K562 (cell line): Measurements from ENCODE around the gene MALAT1. TPM values are rescaled to one million over a fixed set of nuclear protein-coding genes. Genes with fewer than 3 reads are reported as not detected.
A peak's percentile ranks its signal among the peaks of the same experiment; 100 is the strongest.

Source experiments
- CC2D1A ChIP-seq: fragments of 450-650 bp; IDR thresholded peaks from 2 replicates; pipeline ENCODE4 v1.6.1; 2017; ENCODE audit warnings: mild to moderate bottlenecking
- DACH1 ChIP-seq: fragments of 450-650 bp; IDR thresholded peaks from 2 replicates; pipeline ENCODE4 v1.6.1; 2018; ENCODE audit not compliant: partially characterized antibody
- HDAC3 ChIP-seq: fragments of 450-650 bp; IDR thresholded peaks from 2 replicates; pipeline ENCODE4 v1.6.1; 2018; ENCODE audit warnings: borderline replicate concordance, mild to moderate bottlenecking, moderate library complexity; ENCODE audit not compliant: partially characterized antibody
- HNRNPL ChIP-seq: fragments of 200-400 bp; formaldehyde crosslinking; IDR thresholded peaks from 2 replicates; pipeline ENCODE4 v1.6.1; 2017; ENCODE audit warnings: low read depth, mild to moderate bottlenecking, low read length
- JUND ChIP-seq, 2 experiments: IDR thresholded peaks; 2 replicates in 1 of 2; 3 replicates in 1 of 2; pipeline ENCODE4 v1.6.1; 2011; ENCODE audit warnings: borderline replicate concordance in 2 of 2, low read depth in 2 of 2, low read length in 2 of 2, improper control_type of control experiment in 1 of 2, missing biosample characterization in 1 of 2, missing genetic modification characterization in 1 of 2, missing genetic modification reagents in 1 of 2
- L3MBTL2 ChIP-seq: fragments of 450-650 bp; IDR thresholded peaks from 2 replicates; pipeline ENCODE4 v1.6.1; 2016; ENCODE audit warnings: mild to moderate bottlenecking, moderate library complexity
- MTA1 ChIP-seq: fragments of 450-650 bp; IDR thresholded peaks from 2 replicates; pipeline ENCODE4 v1.6.1; 2017; ENCODE audit warnings: borderline replicate concordance
- RAD21 ChIP-seq, 2 experiments: fragments of 250-450 bp in 1 of 2; fragments of 450-650 bp in 1 of 2; sonication (Bioruptor Pico) in 1 of 2; formaldehyde crosslinking in 1 of 2; IDR thresholded peaks in 1 of 2; conservative IDR thresholded peaks in 1 of 2; 2 replicates each; pipeline versions ENCODE4 v1.4.0 to v1.8.0; 2020 to 2022; ENCODE audit warnings: mild to moderate bottlenecking in 2 of 2, moderate library complexity in 1 of 2
- STAT5A ChIP-seq: IDR thresholded peaks from 2 replicates; pipeline ENCODE4 v1.6.1; 2012; ENCODE audit warnings: low read length, inconsistent platforms, borderline replicate concordance
- ZBED1 ChIP-seq: IDR thresholded peaks from 2 replicates; pipeline ENCODE4 v1.6.1; 2014
- ZBTB5 ChIP-seq: fragments of 450-650 bp; IDR thresholded peaks from 2 replicates; pipeline ENCODE4 v1.6.1; 2017; ENCODE audit warnings: antibody characterized with exemption
- ZEB2 ChIP-seq: fragments of 450-650 bp; IDR thresholded peaks from 2 replicates; pipeline ENCODE4 v1.6.1; 2016
- ZNF277 ChIP-seq: fragments of 250-450 bp; sonication (Bioruptor Pico); IDR thresholded peaks from 2 replicates; pipeline ENCODE4 v1.8.0; 2022; ENCODE audit warnings: inconsistent platforms, mild to moderate bottlenecking, moderate library complexity, borderline replicate concordance
- ZNF324 ChIP-seq: fragments of 250-450 bp; sonication (Bioruptor Pico); IDR thresholded peaks from 2 replicates; pipeline ENCODE4 v1.4.0; 2020; ENCODE audit warnings: mild to moderate bottlenecking
- ZNF384 ChIP-seq: IDR thresholded peaks from 2 replicates; pipeline ENCODE4 v1.6.1; 2012; ENCODE audit warnings: low read depth, low read length, improper control_type of control experiment
- ZNF445 ChIP-seq: fragments of 250-450 bp; sonication (Bioruptor Pico); IDR thresholded peaks from 2 replicates; pipeline ENCODE4 v1.4.0; 2020; ENCODE audit warnings: low read depth, mild to moderate bottlenecking, moderate library complexity
- ZNF592 ChIP-seq: fragments of 450-650 bp; IDR thresholded peaks from 2 replicates; pipeline ENCODE4 v1.6.1; 2017; ENCODE audit warnings: antibody characterized with exemption, mild to moderate bottlenecking
- ZNF740 ChIP-seq, 3 experiments: fragments of 200-800 bp in 1 of 3; sonication (Bioruptor generic) in 1 of 3; sonication (generic) in 1 of 3; formaldehyde crosslinking in 1 of 3; IDR thresholded peaks; 2 replicates each; pipeline versions ENCODE4 v1.6.1 to v1.8.0; 2016 to 2022; ENCODE audit warnings: mild to moderate bottlenecking in 2 of 3, missing compliant biosample characterization in 2 of 3, missing genetic modification characterization in 2 of 3, missing genetic modification reagents in 1 of 3
- polyA plus RNA-seq, 8 experiments: library from polyadenylated mRNA; depleted of rRNA in 4 of 8; stranded (reverse) in 5 of 8; unstranded in 3 of 8; fragments of >200 nt; fragmentation: Nextera tagmentation in 2 of 8; fragmentation: Illumina TruSeq in 1 of 8; extraction: Ambion mirVana in 2 of 8; extraction: Trizol in 1 of 8; gene quantifications; 2 replicates each; pipeline versions ENCODE4 v1.2.1 to v1.2.3, GENCODE V29; 2011 to 2014; ENCODE audit warnings: inconsistent platforms in 1 of 8, missing spikeins in 1 of 8
- total RNA-seq, 7 experiments: library from RNA; depleted of rRNA in 6 of 7; stranded (reverse); fragments of >200 nt in 6 of 7; fragmentation: Illumina TruSeq in 2 of 7; extraction: Trizol in 2 of 7; gene quantifications; 2 replicates each; pipeline versions ENCODE4 v1.2.1 to v1.2.3, GENCODE V29; 2011 to 2021; ENCODE audit warnings: low replicate concordance in 1 of 7

MALAT1 gene
- total and polyA plus RNA-seq, 9 of the 15 experiments (the other 6 are each of a cell fraction or from before 2014, with no cell fraction given) = 363 to 8,715 (median 2,351) TPM

GRCh38 chr11:65492637-65493366 lies 6.0 kb upstream of the MALAT1 start (continued):
- TF ChIP-seq ZNF592 (peak; percentile 48; the same call in 1 of the 2 replicates), HNRNPL (no peak), ZBED1 (no peak), L3MBTL2 (peak; percentile 40; the same call in 1 of the 2 replicates), DACH1 (no peak), ZBTB5 (no peak), ZEB2 (peak; percentile 39; the same call in 1 of the 2 replicates), ZNF740 (CRISPR knock-in tag; IDR thresholded peaks at IDR 0.05) (no peak), ZNF740 (tag; IDR thresholded peaks at IDR 0.05) (no peak), MTA1 (no peak; the same call in 1 of the 2 replicates), STAT5A (no peak), ZNF384 (no peak), ZNF324 (CRISPR knock-in tag) (no peak), CC2D1A (no peak), RAD21 (CRISPR knock-in tag; conservative IDR thresholded peaks at IDR 0.05 in 1 of 2, IDR thresholded peaks at IDR 0.05 in 1 of 2) (no peak), ZNF277 (no peak), HDAC3 (no peak), JUND (IDR thresholded peaks at IDR 0.05; ENCODE audit: borderline replicate concordance, low read depth, low read length) (peak; percentile 24), JUND (tag; IDR thresholded peaks at IDR 0.05; ENCODE audit: borderline replicate concordance, low read depth, low read length) (peak; percentile 69; the same call in 2 of the 3 replicates), ZNF445 (no peak)
